Stimulated activated CD4-positive, alpha-beta T cell treated with anti-CD3 and anti-CD28 coated beads, Interleukin-12 subunit alpha, Interleukin-12 subunit beta, amount 100 ng/mL, for 24 hours (primary cell): ENCODE results near the gene PRLH.

Experiments used
- DNase-seq, 2 experiments: peaks; one replicate each; pipeline ENCODE4 v3.0.0-alpha.2; 2020; ENCODE audit warnings: low read depth in 2 of 2

Gene PRLH

DNA sequence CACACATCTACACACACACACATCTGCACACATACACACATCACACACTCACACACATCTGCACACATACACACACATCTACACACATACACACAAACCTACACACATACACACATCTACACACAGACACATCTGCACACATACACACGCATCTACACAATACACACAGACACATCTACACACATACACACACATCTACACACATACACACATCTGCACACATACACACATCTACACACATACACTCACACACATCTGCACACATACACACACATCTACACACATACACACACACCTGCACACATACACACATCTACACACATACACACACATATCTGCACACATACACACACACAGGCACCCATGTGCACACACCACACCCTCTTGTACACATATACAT is 400 bp upstream of the PRLH start:
- DNase-seq = no peak

- no peak for DNase-seq
Measured at GRCh38 chr2:237567276-237568029, 1.1 kb downstream of the PRLH start.

DNA sequence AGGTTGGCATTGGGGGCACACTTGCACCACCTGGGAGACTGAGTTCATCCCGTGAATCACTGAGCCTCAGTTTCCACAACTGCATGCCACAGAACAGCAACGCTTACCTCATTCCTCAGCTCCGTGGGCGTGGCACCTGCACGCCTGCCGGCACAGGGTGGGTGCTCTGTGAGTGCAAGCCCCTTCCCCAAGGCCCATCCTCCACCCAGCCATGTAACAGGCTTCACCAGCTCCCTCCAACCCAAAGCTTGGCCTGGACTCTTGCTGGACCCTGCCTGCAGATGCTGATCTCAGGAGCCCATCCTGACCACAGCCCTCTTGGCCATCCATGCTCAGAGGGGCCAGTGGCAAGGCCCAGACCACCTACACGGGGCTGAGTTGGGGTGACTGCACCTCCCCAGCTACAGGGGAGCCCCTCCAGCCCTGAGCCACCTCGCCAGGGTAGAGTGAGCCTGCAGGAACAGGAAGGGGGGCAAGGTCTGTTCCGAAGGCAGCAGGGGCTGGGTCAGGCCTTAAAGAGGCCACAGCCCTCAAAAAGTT is 1.8 kb downstream of the PRLH start:
- DNase-seq = no peak

DNA sequence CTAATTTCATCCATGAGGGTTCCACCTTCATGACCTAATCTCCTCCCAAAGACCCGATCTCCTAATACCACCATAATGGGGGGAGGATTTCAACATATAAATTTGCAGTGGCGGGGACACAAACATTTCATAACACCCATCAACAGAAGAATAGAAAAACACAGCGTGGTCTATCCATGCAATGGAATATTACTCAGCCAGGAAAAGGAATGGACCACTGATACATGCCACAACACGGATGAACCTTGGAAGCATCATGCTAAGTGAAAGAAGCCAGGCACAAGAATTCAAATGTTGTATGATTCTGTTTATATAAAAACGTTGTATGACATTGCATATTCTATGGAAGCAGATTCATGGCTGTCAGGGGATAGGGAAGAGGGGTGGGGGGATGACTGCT is 2.7 kb downstream of the PRLH start:
- DNase-seq = no peak

DNA sequence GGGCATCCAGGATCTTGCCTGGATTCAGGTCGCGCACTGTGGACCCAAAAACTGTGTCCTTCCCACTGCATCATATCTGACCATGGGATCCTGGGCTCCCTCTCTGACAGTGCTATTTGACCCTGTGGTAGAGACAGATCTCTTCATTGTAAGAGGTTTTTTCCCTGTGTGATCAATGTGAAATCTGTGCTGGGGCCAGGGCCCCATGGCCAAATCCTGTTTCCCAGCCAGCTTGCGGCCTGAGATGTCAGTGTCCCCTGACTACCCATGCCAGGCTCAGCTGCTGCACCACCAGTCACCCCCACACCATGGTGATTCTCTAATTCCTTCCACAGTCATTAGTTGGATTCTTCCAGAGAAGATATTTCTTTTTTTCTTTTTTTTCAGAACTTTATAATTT is 3.5 kb downstream of the PRLH start:
- DNase-seq = no peak

DNA sequence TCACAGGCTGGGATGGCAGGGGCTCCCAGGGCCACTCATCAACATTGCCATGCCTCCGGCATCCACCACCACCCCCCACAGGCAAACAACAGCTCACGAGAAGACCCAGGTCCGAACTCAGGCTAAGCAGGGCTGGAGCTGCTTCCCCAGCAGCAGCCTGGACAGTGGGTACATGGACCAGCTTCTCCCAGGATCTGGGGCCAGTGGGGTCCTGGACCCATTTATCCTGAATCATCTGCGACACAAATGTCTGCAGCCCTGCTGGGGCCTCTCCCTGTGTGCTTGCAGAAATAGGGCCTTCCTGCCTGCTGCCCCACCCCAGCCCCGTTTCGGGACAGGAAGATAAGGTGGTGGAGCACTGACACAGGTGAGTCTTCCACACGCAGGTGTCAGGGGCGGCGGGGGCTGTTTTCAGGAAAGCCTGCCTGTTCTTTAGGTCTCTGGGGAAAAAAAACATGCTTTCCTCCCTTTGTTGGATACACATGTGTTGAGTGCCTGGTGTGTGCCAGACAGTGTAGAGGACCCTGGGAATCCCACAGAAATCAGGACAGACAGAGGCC is 4.5 kb downstream of the PRLH start:
- DNase-seq = no peak

- no peak for DNase-seq
Measured at GRCh38 chr2:237571551-237571950, 5.2 kb downstream of the PRLH start.

DNA sequence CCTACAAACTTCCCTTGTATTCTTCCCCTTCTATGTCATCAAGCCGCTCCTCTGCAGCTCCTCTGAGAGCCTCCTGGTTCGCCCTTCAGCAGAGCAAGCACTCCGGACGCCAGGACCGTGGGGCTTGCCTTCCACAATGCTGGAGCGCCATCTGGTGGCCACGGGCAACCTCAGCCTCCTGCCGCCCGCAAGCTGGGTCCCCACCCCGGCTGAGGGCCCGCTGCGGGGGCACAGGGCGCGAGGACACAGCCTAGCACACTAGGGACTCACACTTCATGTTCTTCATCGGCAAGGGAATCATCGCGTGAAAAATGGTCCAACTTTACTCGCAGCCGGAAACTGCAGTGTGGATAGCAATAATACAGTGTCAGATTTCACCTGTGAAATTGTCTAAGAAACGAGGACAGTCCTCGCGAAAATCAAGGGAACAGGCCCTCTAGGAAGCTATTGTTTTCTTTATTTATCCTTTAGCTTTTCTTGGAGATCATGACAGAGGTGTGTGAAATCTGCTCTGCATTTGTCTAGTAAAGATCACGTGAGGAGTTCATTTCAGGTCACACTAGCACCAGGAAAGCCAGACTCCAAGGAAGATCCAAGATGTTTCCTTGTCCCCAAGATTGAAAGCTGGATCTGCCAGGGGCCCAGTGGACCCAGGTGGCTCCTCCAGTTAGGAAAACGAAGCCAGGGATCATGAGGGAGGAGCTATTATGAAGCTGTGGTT is 5.8 kb downstream of the PRLH start:
- peak; percentile 75 to 89 for DNase-seq

DNA sequence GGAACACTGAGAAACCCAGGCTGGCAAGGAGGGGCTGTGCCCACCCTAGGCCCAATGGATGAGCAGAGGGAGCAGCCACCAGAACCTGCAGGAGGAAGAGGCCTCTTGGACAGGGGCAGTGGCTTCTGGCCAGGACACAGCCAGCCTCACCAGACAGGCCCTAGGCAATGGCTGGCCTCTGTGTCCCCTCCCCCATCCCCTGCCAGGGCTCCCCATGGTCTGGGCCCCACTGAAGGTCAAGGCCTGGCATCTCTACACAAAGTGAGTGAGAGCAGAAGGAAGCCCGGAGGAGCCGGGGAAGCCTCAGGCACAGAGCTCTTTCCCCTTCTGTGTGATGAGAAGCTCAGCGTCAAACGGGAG is 6.3 kb downstream of the PRLH start:
- DNase-seq = no peak

- DNase-seq = no peak
Measured at GRCh38 chr2:237573721-237574415, 7.5 kb downstream of the PRLH start.

GRCh38 chr2:237574467-237574866 is 8.1 kb downstream of the PRLH start:
- DNase-seq = no peak

DNA sequence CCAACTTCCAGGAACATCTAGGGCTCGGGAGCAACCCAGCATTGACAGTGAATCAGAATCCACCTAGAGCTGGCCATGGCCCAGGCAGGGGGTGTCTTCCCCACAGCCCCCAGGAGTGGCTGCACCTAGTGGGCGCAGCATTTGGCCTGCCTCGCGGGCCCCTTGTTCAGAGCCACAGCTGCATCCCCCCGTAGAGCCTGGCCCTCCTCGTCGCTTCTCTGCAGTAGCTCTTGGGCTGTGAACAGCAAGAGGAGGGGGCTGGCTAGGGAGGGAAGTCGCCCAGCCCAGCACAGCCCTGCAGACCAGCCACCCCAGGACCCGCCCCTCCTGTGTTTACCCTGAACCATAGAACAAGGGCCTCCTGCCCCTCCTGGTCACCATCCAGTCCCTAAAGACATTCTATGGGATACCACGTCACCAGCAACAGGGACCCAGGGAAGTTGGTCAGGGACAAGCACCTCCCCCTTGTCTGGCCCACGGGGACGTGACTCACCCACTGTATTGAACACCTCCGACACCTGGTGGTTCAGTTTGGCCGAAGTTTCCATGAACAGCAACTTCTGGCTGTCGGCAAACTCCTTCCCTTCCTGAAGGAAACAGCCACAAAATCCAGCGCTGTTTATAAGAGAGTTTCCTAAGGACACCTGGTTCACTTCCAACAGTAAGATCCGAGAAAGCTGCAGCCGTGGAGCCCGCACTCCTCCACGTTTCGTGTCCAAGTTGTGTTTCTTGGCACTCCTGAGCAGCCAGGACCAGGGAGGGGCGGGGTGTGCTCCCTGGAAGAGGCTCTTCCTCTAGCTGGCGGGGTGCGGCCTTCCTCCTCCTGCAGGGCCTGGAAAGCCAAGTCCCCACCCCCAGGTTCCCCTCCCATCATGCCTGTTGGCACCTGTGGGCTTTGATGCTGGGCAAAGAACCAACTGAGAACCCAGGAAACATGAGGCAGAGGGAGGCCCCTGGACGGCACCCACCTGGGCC is 8.8 kb downstream of the PRLH start:
- DNase-seq = no peak

GRCh38 chr2:237575869-237576862 is 9.8 kb downstream of the PRLH start:
- DNase-seq = no peak

DNA sequence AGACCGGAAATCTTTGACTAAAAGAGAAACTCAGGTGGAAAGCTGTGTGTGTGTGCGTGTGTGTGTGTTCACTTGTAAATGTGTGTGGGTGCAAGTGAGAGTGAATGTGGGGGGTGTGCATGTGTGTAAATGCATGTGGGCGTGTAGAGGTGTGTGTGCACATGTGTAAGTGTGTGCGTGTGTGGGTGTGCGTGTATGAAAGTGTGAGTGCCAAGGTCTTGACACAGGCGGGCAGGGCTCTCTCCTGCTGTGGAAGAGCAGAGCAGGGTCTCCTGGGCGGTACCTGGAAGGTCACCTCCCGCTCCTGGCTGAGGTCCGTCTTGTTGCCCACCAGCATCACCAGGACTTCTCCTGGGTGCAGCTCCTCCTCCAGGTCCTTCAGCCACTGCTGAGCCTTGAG is 10.6 kb downstream of the PRLH start:
- DNase-seq = no peak

DNA sequence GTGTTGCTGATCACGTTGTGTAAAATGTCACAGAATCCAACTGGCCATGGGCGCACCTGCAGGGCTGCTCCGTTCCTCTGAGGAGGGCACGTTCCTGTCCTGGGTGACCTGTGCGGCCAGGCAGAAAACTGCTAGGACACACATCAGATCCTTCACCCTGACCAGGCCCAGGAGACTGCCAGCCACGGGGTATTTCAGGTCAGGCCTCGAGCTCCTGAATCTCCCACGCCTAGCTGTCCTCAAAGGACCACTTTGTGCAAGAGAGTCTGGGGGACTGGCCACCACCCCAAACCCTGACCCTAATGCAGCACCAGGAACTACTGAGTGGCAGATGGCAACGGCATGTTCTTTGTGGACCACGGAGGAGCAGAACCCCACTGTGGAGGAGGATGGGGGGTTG is 11.1 kb downstream of the PRLH start:
- no peak for DNase-seq

DNA sequence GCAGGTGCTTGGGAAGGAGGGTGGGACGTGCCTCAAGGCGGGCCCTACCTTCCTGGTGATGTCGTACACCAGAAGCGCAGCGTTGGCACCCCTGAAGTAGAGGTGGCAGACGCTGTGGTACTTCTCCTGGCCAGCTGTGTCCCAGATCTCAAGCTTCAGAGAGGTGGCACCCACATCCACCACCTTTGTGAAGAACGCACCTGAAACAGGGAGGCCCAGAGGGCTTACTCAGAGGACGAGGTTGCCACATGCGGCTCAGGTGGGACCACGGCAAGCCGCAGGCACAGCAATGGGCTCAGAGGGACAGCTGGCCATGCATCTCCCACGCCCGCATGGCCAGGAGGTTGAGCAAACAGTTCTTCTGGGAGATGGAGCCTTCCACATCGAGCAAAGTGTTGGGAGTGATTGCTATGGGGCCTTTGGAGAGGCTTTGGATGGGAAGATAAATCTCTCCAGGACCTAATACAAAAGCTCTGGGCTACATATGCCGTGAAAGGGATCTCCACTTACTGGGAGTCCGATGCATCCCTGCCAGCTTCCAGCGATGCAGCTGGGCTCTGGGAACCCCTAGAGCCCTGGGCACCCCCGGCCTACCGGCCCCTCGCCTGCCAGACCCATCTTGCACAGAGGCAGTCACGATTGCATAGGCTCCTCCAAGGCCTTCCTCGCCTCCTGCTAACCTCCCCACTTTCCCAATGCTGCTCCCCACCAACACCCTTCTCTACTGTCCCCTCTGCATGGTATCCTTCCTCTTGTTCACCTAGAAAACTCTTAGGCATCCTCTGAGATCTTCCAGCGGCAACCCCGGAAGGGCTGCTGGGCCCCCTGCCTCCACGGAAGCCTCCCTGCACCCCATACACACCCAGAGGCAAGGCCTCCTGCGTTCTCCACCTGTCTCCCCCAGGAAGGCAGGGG is 11.8 kb downstream of the PRLH start:
- no peak for DNase-seq

- DNase-seq = no peak
Measured at GRCh38 chr2:237581326-237581725, 15.0 kb downstream of the PRLH start.
